Keratinocyte (primary cell): ENCODE data around the gene OR10P1. TPM values are rescaled to one million over a fixed set of nuclear protein-coding genes. Genes with fewer than 3 reads are reported as not detected.
"Not testable (repeated sequence)": the region's sequence is repeated elsewhere in the genome, so short reads cannot be mapped to it uniquely, and the experiment has no call there.

ENCODE experiments used
- DNase-seq: peaks from one replicate; pipeline ENCODE4 v3.0.0-alpha.2; 2011; ENCODE audit warnings: low read depth, missing footprints, low spot score
- FAIRE-seq: peaks from 2 replicates; lab custom pipeline; 2011; peaks lifted over from hg19 to GRCh38; lab: Jason Lieb, UNC
- H2AFZ ChIP-seq: 2 replicates; pipeline ENCODE4 v1.6.0; 2012; ENCODE audit warnings: low read length, control low read depth, inconsistent platforms; ENCODE audit not compliant: control insufficient read depth
- H3K27ac ChIP-seq: 2 replicates; pipeline ENCODE4 v1.5.1; 2011; ENCODE audit warnings: low read length; ENCODE audit not compliant: control insufficient read depth, insufficient read depth
- H3K27me3 ChIP-seq: 3 replicates; pipeline ENCODE4 v1.6.0; 2011; ENCODE audit warnings: low read length; ENCODE audit not compliant: control insufficient read depth, insufficient read depth; ENCODE audit errors: extremely low read depth
- H3K36me3 ChIP-seq, 2 experiments: 2 replicates in 1 of 2; 3 replicates in 1 of 2; pipeline ENCODE4 v1.5.1; 2011; ENCODE audit warnings: low read length in 2 of 2, mild to moderate bottlenecking in 1 of 2; ENCODE audit not compliant: control insufficient read depth in 2 of 2, insufficient read depth in 2 of 2; ENCODE audit errors: extremely low read depth in 1 of 2
- H3K4me1 ChIP-seq: 3 replicates; pipeline ENCODE4 v1.5.1; 2011; ENCODE audit warnings: low read length; ENCODE audit not compliant: control insufficient read depth, insufficient read depth; ENCODE audit errors: extremely low read depth
- H3K4me2 ChIP-seq: 3 replicates; pipeline ENCODE4 v1.6.0; 2011; ENCODE audit warnings: low read depth, low read length; ENCODE audit not compliant: control insufficient read depth, insufficient read depth; ENCODE audit errors: extremely low read depth
- H3K4me3 ChIP-seq, 3 experiments: fragments of 200-600 bp in 1 of 3; sonication (generic) in 1 of 3; 2 replicates in 2 of 3; 3 replicates in 1 of 3; pipeline ENCODE4 v1.5.1; 2011 to 2016; ENCODE audit warnings: low read length in 3 of 3, mild to moderate bottlenecking in 3 of 3, control low read depth in 2 of 3, inconsistent platforms in 1 of 3, low read depth in 1 of 3, mixed read lengths in 1 of 3, mixed run types in 1 of 3, moderate library complexity in 1 of 3; ENCODE audit not compliant: control insufficient read depth in 2 of 3, insufficient read depth in 2 of 3; ENCODE audit errors: extremely low read depth in 1 of 3
- H3K79me2 ChIP-seq: 2 replicates; pipeline ENCODE4 v1.6.0; 2012; ENCODE audit warnings: low read length; ENCODE audit not compliant: control insufficient read depth, insufficient read depth
- H3K9ac ChIP-seq: 3 replicates; pipeline ENCODE4 v1.6.0; 2011; ENCODE audit warnings: low read length; ENCODE audit not compliant: control insufficient read depth, insufficient read depth; ENCODE audit errors: extremely low read depth
- H3K9me1 ChIP-seq: 3 replicates; pipeline ENCODE4 v1.6.0; 2011; ENCODE audit warnings: low read length; ENCODE audit not compliant: control insufficient read depth, insufficient read depth; ENCODE audit errors: extremely low read depth
- H3K9me3 ChIP-seq: 2 replicates; pipeline ENCODE4 v1.5.1; 2012; ENCODE audit warnings: low read depth, low read length; ENCODE audit not compliant: control insufficient read depth
- H4K20me1 ChIP-seq: 3 replicates; pipeline ENCODE4 v1.6.0; 2011; ENCODE audit warnings: low read length; ENCODE audit not compliant: control insufficient read depth, insufficient read depth; ENCODE audit errors: extremely low read depth
- EZH2 ChIP-seq: IDR thresholded peaks from one replicate; pipeline ENCODE4 v1.6.1; 2012; ENCODE audit warnings: inconsistent platforms, mild to moderate bottlenecking, low read length, moderate library complexity
- dilution Hi-C: fragments of 300-500 bp; cut with MboI; formaldehyde crosslinking; loops from one replicate; pipeline ENCODE4 v1.7.0; 2020; ENCODE audit warnings: low sequenced_read_pairs; ENCODE audit not compliant: extremely low pct_ligation_motif_present
- polyA minus RNA-seq, 3 experiments: library from RNA; depleted of rRNA, polyadenylated mRNA; stranded (reverse); fragments of >200 nt; gene quantifications; 1 replicate in 1 of 3; 2 replicates in 1 of 3; 3 replicates in 1 of 3; pipeline ENCODE4 v1.2.3, GENCODE V29; 2011
- polyA plus RNA-seq, 5 experiments: library from polyadenylated mRNA; depleted of rRNA in 3 of 5; stranded (reverse) in 3 of 5; stranded (forward) in 1 of 5; unstranded in 1 of 5; fragments of >200 nt; gene quantifications; 1 replicate in 1 of 5; 2 replicates in 3 of 5; 3 replicates in 1 of 5; pipeline versions ENCODE4 v1.2.1 to v1.2.3, GENCODE V29; 2011 to 2012; ENCODE audit warnings: missing spikeins in 2 of 5, low read depth in 1 of 5, low replicate concordance in 1 of 5
- TF ChIP-seq, protein P1 (sequence below), 3 experiments: IDR thresholded peaks in 1 of 3; conservative IDR thresholded peaks in 1 of 3; optimal IDR thresholded peaks in 1 of 3; 2 replicates in 2 of 3; 3 replicates in 1 of 3; pipeline versions ENCODE3 to v1.5.1; 2011; ENCODE audit warnings: low read length in 3 of 3, mild to moderate bottlenecking in 3 of 3, moderate library complexity in 2 of 3, control low read depth in 1 of 3, inconsistent platforms in 1 of 3; ENCODE audit not compliant: insufficient read depth in 2 of 3; ENCODE audit errors: extremely low read depth in 1 of 3

The OR10P1 gene, protein sequence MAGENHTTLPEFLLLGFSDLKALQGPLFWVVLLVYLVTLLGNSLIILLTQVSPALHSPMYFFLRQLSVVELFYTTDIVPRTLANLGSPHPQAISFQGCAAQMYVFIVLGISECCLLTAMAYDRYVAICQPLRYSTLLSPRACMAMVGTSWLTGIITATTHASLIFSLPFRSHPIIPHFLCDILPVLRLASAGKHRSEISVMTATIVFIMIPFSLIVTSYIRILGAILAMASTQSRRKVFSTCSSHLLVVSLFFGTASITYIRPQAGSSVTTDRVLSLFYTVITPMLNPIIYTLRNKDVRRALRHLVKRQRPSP
- polyA plus RNA-seq = not detected in 3 replicates
- not detected for polyA plus RNA-seq (2011; ENCODE audit: low read depth)
- polyA plus RNA-seq (2011; cell fraction: cytosol; rRNA removed) = not detected in 2 replicates
- not detected in 2 replicates for polyA plus RNA-seq (2011; cell fraction: nucleus; rRNA removed)
- polyA plus RNA-seq (2012; ENCODE audit: low replicate concordance) = not detected in 2 replicates
- not detected in 3 replicates for polyA minus RNA-seq
- not detected for polyA minus RNA-seq (2011; cell fraction: cytosol; rRNA and poly(A)+ RNA removed)
- polyA minus RNA-seq (2011; cell fraction: nucleus; rRNA and poly(A)+ RNA removed) = not detected in 2 replicates

DNA sequence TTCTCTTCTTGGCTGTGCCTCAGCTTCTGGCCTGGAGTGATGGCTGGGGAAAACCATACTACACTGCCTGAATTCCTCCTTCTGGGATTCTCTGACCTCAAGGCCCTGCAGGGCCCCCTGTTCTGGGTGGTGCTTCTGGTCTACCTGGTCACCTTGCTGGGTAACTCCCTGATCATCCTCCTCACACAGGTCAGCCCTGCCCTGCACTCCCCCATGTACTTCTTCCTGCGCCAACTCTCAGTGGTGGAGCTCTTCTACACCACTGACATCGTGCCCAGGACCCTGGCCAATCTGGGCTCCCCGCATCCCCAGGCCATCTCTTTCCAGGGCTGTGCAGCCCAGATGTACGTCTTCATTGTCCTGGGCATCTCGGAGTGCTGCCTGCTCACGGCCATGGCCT is at the start of gene OR10P1:
Gene OR10P1, plus strand, starts transcription at position 40 of the 400 bp plus-strand sequence. Its CDS starts 0 bp downstream, at position 40.
- dilution Hi-C loops = no loop called here
- Histone ChIP-seq H3K4me3 (no peak within 1 kb of the TSS), H3K4me1 (no peaks in the 10 kb centered on the region), H3K9ac (no peak within 1 kb of the TSS), H3K36me3 (no peaks in the 10 kb centered on the region), H3K79me2 (no peaks in the 10 kb centered on the region), H3K27me3 (peaks cover 18% of the 10 kb centered on the region), H3K27ac (no peak within 1 kb of the TSS), H3K9me3 (no peaks in the 10 kb centered on the region), H3K9me1 (no peaks in the 10 kb centered on the region), H2AFZ (no peak within 1 kb of the TSS), H4K20me1 (no peaks in the 10 kb centered on the region), H3K4me2 (no peak within 1 kb of the TSS)
- DNase-seq = no peak
- FAIRE-seq = no peak
- TF ChIP-seq, protein P1, sequence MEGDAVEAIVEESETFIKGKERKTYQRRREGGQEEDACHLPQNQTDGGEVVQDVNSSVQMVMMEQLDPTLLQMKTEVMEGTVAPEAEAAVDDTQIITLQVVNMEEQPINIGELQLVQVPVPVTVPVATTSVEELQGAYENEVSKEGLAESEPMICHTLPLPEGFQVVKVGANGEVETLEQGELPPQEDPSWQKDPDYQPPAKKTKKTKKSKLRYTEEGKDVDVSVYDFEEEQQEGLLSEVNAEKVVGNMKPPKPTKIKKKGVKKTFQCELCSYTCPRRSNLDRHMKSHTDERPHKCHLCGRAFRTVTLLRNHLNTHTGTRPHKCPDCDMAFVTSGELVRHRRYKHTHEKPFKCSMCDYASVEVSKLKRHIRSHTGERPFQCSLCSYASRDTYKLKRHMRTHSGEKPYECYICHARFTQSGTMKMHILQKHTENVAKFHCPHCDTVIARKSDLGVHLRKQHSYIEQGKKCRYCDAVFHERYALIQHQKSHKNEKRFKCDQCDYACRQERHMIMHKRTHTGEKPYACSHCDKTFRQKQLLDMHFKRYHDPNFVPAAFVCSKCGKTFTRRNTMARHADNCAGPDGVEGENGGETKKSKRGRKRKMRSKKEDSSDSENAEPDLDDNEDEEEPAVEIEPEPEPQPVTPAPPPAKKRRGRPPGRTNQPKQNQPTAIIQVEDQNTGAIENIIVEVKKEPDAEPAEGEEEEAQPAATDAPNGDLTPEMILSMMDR (optimal IDR thresholded peaks at IDR 0.05 in 1 of 3, IDR thresholded peaks at IDR 0.05 in 1 of 3, conservative IDR thresholded peaks at IDR 0.05 in 1 of 3; ENCODE audit: extremely low read depth in 1 of 3, insufficient read depth in 2 of 3, low read length in 3 of 3) = no peak
- TF ChIP-seq EZH2 = no peak

DNA sequence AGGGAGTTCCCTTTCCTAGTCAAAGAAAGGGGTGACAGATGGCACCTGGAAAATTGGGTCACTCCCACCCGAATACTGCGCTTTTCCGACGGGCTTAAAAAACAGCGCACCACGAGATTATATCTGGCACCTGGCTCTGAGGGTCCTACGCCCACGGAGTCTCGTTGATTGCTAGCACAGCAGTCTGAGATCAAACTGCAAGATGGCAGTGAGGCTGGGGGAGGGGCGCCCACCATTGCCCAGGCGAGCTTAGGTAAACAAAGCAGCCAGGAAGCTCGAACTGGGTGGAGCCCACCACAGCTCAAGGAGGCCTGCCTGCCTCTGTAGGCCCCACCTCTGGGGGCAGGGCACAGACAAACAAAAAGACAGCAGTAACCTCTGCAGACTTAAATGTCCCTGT is 46.5 kb upstream of the OR10P1 start:
- H3K4me1 ChIP-seq, H3K27me3 ChIP-seq, H3K79me2 ChIP-seq, H2AFZ ChIP-seq, H3K9me1 ChIP-seq, H3K4me3 ChIP-seq, H4K20me1 ChIP-seq, H3K4me2 ChIP-seq, FAIRE-seq, H3K9me3 ChIP-seq, DNase-seq, H3K36me3 ChIP-seq, H3K9ac ChIP-seq, H3K27ac ChIP-seq, dilution Hi-C loops: not testable (repeated sequence)
